PC-3 (cell line): Measurements from ENCODE around the gene SYT1.

Source experiments
- CTCF ChIP-seq: fragments of 300-600 bp; sonication (generic); conservative IDR thresholded peaks from 2 replicates; pipeline ENCODE4 v1.5.1; 2017; ENCODE audit warnings: antibody characterized with exemption, low read depth, mild to moderate bottlenecking, low read length
- EZH2 ChIP-seq: fragments of 300-600 bp; sonication (generic); IDR thresholded peaks from one replicate; pipeline ENCODE4 v1.6.1; 2017; ENCODE audit warnings: antibody characterized with exemption, mild to moderate bottlenecking, low read length; ENCODE audit not compliant: unreplicated experiment
- EZH2phosphoT487 ChIP-seq: fragments of 300-600 bp; sonication (generic); IDR thresholded peaks from 2 replicates; pipeline ENCODE4 v1.6.1; 2018; ENCODE audit warnings: mild to moderate bottlenecking, antibody characterized with exemption, low read length, borderline replicate concordance

- TF ChIP-seq CTCF: no peak
- TF ChIP-seq EZH2phosphoT487: no peak
- no peak for TF ChIP-seq EZH2
Measured at GRCh38 chr12:78835493-78835892, 29.1 kb upstream of the SYT1 start.
